IPS-NIHi7 (cell line): ENCODE results near the gene FKBP4.

Experiments used
- DNase-seq: peaks from one replicate; pipeline ENCODE4 v3.0.0; 2012; ENCODE audit warnings: mixed read lengths; ENCODE audit errors: extremely low spot score

The FKBP4 gene

GRCh38 chr12:2779281-2779680 is 15.5 kb upstream of the FKBP4 start:
- no peak for DNase-seq

GRCh38 chr12:2783936-2784600 is 10.7 kb upstream of the FKBP4 start:
- peak; percentile 85 for DNase-seq

- DNase-seq = no peak
These were observed 9.8 kb upstream of the FKBP4 start for GRCh38 chr12:2785017-2785416.

GRCh38 chr12:2791089-2791488 is 3.7 kb upstream of the FKBP4 start:
- no peak for DNase-seq

- no peak for DNase-seq
These were observed 1.9 kb upstream of the FKBP4 start for GRCh38 chr12:2792671-2793500.

GRCh38 chr12:2793561-2793960 is 1.2 kb upstream of the FKBP4 start:
- DNase-seq = no peak

GRCh38 chr12:2794191-2794735 is 507 bp upstream of the FKBP4 start:
- peak; percentile 75 for DNase-seq

GRCh38 chr12:2795291-2796186 is 769 bp downstream of the FKBP4 start:
- peak; percentile 86 for DNase-seq

GRCh38 chr12:2796187-2796666 is 1.5 kb downstream of the FKBP4 start:
- peak; percentile 43 for DNase-seq

- DNase-seq = no peak
These were observed 3.1 kb downstream of the FKBP4 start for GRCh38 chr12:2797721-2798418.

GRCh38 chr12:2800046-2800570 is 5.3 kb downstream of the FKBP4 start:
- no peak for DNase-seq

GRCh38 chr12:2801044-2801783 is 6.4 kb downstream of the FKBP4 start:
- no peak for DNase-seq

GRCh38 chr12:2803635-2804392 is 9.0 kb downstream of the FKBP4 start:
- no peak for DNase-seq

GRCh38 chr12:2804393-2805142 is 9.8 kb downstream of the FKBP4 start:
- DNase-seq = no peak

GRCh38 chr12:2805143-2805520 is 10.4 kb downstream of the FKBP4 start:
- no peak for DNase-seq

GRCh38 chr12:2806700-2807099 is 11.9 kb downstream of the FKBP4 start:
- no peak for DNase-seq

- no peak for DNase-seq
These were observed 17.0 kb downstream of the FKBP4 start for GRCh38 chr12:2811801-2812200.

- DNase-seq = peak; percentile 98
These were observed 17.8 kb downstream of the FKBP4 start, which contains the start of gene ITFG2 for GRCh38 chr12:2812290-2813213. TSS of gene ITFG2 (plus strand) at chr12:2812668. CDS start at chr12:2812761, 93 bp downstream.
